PC-9 (cell line): ENCODE measurements around the gene SOCS6. TPM values are rescaled to one million over a fixed set of nuclear protein-coding genes. Genes with fewer than 3 reads are reported as not detected.

Experiments
- BruUV-seq: library from RNA; stranded (reverse); fragments of 400-500 nt; replicated peaks from 2 replicates; lab custom pipeline; 2021; lab: Mats Ljungman, UMichigan
- CTCF ChIA-PET: fragments of 300-600 bp; sonication (Branson Sonifier 250); formaldehyde crosslinking; loops from one replicate; lab custom pipeline; 2022; ENCODE audit warnings: antibody characterized with exemption; lab: Charles Lee
- POLR2A ChIA-PET: fragments of 300-600 bp; sonication (Branson Sonifier 250); formaldehyde crosslinking; loops from one replicate; lab custom pipeline; 2022; ENCODE audit warnings: antibody characterized with exemption; ENCODE audit not compliant: unreplicated experiment; lab: Charles Lee
- DNase-seq, 2 experiments: peaks; one replicate each; pipeline versions ENCODE4 v3.0.0 to v3.0.0-alpha.2; 2015 to 2022; ENCODE audit warnings: mixed read lengths in 1 of 2
- H2AFZ ChIP-seq: fragments of 200-600 bp; sonication (generic); 2 replicates; pipeline ENCODE4 v1.8.1; 2017; ENCODE audit warnings: antibody characterized with exemption
- H3F3A ChIP-seq: fragments of 200-600 bp; sonication (generic); 2 replicates; pipeline ENCODE4 v1.8.1; 2017; ENCODE audit warnings: antibody characterized with exemption, mild to moderate bottlenecking, low read depth; ENCODE audit not compliant: insufficient read depth
- H3K27ac ChIP-seq: fragments of 200-600 bp; sonication (generic); 2 replicates; pipeline ENCODE4 v1.6.1; 2016; ENCODE audit warnings: mixed run types
- H3K27me3 ChIP-seq: fragments of 200-600 bp; sonication (generic); 2 replicates; pipeline ENCODE4 v1.6.1; 2016; ENCODE audit warnings: low read depth, mixed run types; ENCODE audit not compliant: insufficient read depth
- H3K36me3 ChIP-seq: fragments of 200-600 bp; sonication (generic); 2 replicates; pipeline ENCODE4 v1.6.1; 2016; ENCODE audit warnings: low read depth, mixed run types
- H3K4me1 ChIP-seq: fragments of 200-600 bp; sonication (generic); replicated peaks from 2 replicates; pipeline ENCODE4 v1.6.1; 2016; ENCODE audit warnings: mixed run types; ENCODE audit not compliant: insufficient read depth
- H3K4me2 ChIP-seq: fragments of 200-600 bp; sonication (generic); 2 replicates; pipeline ENCODE4 v1.6.1; 2017; ENCODE audit warnings: mixed run types
- H3K4me3 ChIP-seq: fragments of 200-600 bp; sonication (generic); 2 replicates; pipeline ENCODE4 v1.6.1; 2016; ENCODE audit warnings: mixed run types
- H3K79me2 ChIP-seq: fragments of 200-600 bp; sonication (generic); 2 replicates; pipeline ENCODE4 v1.6.1; 2017; ENCODE audit warnings: low read depth, mixed run types
- H3K9me2 ChIP-seq: fragments of 200-600 bp; sonication (generic); 2 replicates; pipeline ENCODE4 v1.8.1; 2017; ENCODE audit warnings: mild to moderate bottlenecking; ENCODE audit not compliant: insufficient read depth
- H3K9me3 ChIP-seq: fragments of 200-600 bp; sonication (generic); 2 replicates; pipeline ENCODE4 v1.8.1; 2016; ENCODE audit warnings: low read depth; ENCODE audit not compliant: insufficient read depth
- H4K20me1 ChIP-seq: fragments of 200-600 bp; sonication (generic); 2 replicates; pipeline ENCODE4 v1.8.1; 2017; ENCODE audit not compliant: insufficient read depth
- CTCF ChIP-seq: fragments of 200-600 bp; sonication (generic); conservative IDR thresholded peaks from 2 replicates; pipeline ENCODE4 v1.6.1; 2017; ENCODE audit warnings: mixed run types, antibody characterized with exemption, mild to moderate bottlenecking, moderate library complexity
- EZH2 ChIP-seq: fragments of 200-600 bp; sonication (generic); IDR thresholded peaks from 2 replicates; pipeline ENCODE4 v1.8.0; 2017; ENCODE audit warnings: antibody characterized with exemption, low read depth
- intact Hi-C: fragments of 100-400 bp; cut with micrococcal nuclease; formaldehyde crosslinking; loops from one replicate; pipeline ENCODE4 v1.10.0; 2022; ENCODE audit not compliant: unreplicated experiment
- total RNA-seq: library from RNA; stranded (reverse); gene quantifications from 2 replicates; pipeline ENCODE4 v1.2.3, GENCODE V29; 2021

Gene SOCS6
- total RNA-seq, 1 experiment from 2014 or later, result 21.0 TPM

- H3K79me2 ChIP-seq, result no peaks in the 10 kb centered on the region
- DNase-seq, result no peak
- BruUV-seq, result no TSS peak
- no peaks in the 10 kb centered on the region for H3K9me3 ChIP-seq
- H3K9me2 ChIP-seq, result no peaks in the 10 kb centered on the region
- H3K27me3 ChIP-seq, result no peaks in the 10 kb centered on the region
- ChIA-PET CTCF (no interaction called here), POLR2A (no interaction called here)
- H3K36me3 ChIP-seq, result no peaks in the 10 kb centered on the region
- H3K27ac ChIP-seq, result no peak overlapping the region
- no peak overlapping the region for H3K4me3 ChIP-seq
- H3K4me2 ChIP-seq, result no peak overlapping the region
- H2AFZ ChIP-seq, result no peak overlapping the region
- no peaks in the 10 kb centered on the region for H4K20me1 ChIP-seq
- peaks cover 18% of the 10 kb centered on the region for H3F3A ChIP-seq
- TF ChIP-seq CTCF, result no peak
- TF ChIP-seq EZH2, result no peak
- peaks cover 18% of the 10 kb centered on the region for H3K4me1 ChIP-seq
- intact Hi-C loops, result no loop called here
Observed at GRCh38 chr18:70377857-70378701, 89.2 kb downstream of the SOCS6 start.

Other genes starting within 250 kb of the SOCS6 start
- gene RTTN, start 83.4 kb upstream of the SOCS6 start, total RNA-seq, result 14.3 and 16.8 TPM in 2 replicates